Astrocyte (in vitro differentiated cells and primary cell): ENCODE data around the gene IQSEC2.

Source experiments
- CTCF ChIP-seq: IDR thresholded peaks from 2 replicates; pipeline ENCODE4 v1.5.1; 2011; ENCODE audit warnings: low read depth, mild to moderate bottlenecking, inconsistent platforms, low read length, moderate library complexity; ENCODE audit not compliant: insufficient read depth
- EZH2 ChIP-seq: IDR thresholded peaks from 2 replicates; pipeline ENCODE4 v1.6.1; 2012; ENCODE audit warnings: mild to moderate bottlenecking, low read length, inconsistent platforms; ENCODE audit not compliant: insufficient read depth

GRCh38 chrX:53241558-53241957 is 39.8 kb downstream of the IQSEC2 start:
- no peak for TF ChIP-seq CTCF
- TF ChIP-seq EZH2: no peak
